Measurements from ENCODE around the gene NEDD9.

The NEDD9 gene

DNA sequence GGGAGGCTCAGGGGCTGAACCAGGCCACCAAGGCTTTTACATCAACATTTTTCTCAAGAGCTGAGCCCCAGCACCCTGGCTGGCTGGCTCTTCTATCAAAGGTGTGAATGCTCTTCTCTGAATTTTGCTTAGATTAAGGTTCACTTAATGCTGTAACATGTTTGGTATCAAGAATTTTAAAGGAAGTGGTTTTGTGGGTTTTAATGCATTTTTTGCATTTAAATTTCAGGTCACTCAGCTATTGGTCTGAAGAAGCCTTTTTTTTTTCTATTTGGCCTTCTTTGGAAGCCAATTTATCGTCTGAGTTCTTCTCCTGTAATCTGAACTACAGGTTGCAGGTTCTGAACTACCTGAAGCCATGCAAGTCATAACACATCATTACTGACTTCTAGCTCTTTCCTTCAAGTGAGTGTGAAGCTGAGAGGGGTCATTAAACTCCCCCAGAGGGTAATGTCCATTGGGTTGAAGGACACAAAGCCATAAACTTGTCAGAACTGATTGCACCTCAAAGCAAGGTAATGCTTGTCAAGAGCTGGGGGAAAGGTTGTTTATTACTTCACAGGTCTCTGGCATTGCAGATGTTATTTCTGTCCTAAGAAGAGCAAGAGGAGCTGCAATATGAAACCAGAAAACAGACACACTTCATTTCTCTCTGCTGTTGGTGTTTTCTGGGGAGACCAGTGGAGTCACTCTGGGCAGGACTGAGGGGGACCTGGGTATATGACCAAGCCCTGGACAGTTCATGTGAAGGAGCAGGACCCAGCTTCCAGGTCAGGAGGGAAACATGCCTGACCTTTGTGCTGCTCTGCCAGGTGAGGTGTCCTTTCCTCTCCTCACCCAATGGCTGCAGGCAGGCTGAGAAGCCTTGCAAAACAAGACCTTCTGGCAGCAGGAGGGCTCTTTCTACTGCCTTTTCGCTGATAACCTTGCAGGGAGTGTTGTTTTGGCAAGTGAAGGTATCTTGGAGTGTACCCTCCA lies 26.1 kb upstream of the NEDD9 start:
- no peak for DNase-seq

DNA sequence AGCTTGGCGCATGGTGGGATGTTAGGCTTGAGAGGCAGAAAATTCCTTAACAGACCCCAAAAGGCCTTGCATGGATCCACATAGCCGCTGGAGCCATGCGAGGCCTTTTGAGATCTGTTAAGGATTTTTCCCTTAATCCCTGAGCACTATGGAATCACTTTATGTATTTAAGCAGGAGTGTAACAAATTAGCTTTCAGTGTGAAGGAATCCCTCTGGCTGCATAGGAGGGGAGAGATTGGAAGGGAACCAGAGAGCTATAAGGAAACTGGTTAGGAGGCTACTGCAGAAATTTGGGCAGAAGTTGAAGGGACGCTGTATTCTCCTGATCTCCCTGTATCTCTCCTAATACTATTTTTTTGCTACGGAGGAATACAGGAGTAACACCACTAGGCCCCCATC lies 23.1 kb upstream of the NEDD9 start:
- DNase-seq, result no peak

DNA sequence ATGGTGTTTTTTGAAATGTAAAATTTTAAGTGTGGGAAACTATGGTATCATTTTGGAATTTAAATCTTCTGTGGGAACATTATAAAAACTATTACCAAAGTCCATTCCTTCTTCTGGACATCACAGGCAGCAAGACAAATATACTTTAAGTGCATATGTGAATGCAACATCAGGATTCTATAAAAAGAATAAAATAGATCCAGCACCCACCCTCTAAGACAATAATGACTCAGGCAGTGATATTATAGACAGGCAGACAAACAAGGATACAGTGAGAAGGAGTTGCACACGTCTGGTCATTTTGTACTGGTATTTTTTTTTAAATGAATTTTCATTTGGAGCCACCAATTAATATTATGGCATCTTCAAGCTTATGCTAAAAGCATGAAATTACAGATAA lies 21.1 kb upstream of the NEDD9 start:
- no peak for DNase-seq

DNA sequence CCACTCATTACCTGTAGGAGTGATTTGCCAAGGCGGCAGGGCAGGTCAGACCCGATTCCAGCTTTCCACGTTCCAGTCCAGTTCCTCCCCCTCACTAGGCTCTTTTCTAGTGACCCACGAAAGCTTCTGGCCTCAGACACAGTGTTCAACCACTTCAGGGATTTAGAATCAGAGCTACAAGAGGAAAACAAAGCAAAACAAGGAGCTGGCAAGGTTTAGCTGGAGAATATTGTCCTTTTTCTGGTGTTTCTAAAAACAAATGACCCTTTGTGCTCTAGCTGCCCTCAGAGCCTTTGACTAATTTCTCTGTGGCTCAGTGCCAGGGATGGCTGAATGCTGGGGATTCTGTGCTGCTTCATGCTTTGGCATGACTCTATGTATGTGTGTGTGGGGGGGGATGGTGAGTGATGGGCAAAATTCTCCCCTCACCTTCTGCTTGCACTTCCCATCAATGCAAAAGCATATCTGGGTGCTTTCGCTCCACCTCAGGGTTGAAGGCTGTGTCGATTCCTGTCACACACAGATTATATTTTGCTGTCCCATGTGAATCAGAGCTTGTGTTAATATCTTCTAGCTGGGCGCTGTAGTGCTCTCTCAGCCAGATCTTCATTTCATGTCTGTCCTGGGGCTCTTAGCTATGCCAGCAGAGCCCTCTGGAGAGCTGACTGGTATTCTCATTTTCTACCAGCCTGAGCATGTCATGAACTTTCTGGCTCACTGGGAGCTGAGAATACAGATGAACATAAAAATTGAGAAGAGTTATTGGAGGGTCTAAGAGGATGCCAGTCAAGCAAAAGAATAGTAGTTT lies 19.3 kb upstream of the NEDD9 start:
- no peak for DNase-seq

DNA sequence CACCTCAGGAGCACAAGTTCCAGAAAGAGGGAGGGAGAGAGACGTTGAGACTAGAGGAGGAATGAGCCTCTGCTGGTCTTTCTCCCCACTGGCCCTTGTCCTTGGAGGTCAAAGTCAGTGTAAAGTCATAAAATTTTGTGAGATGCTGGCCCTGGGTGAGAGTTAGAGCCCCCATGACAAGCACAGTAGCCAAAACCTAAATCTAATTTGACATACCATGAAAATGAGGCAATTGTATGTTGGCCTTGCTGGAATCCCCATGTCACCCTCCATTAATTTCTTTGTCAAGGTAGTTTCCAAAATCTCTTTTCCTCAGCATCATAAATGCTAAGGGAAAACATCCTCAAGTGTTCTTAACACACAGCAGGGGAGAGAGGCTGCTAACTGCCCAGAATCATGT lies 17.6 kb upstream of the NEDD9 start:
- no peak for DNase-seq

DNA sequence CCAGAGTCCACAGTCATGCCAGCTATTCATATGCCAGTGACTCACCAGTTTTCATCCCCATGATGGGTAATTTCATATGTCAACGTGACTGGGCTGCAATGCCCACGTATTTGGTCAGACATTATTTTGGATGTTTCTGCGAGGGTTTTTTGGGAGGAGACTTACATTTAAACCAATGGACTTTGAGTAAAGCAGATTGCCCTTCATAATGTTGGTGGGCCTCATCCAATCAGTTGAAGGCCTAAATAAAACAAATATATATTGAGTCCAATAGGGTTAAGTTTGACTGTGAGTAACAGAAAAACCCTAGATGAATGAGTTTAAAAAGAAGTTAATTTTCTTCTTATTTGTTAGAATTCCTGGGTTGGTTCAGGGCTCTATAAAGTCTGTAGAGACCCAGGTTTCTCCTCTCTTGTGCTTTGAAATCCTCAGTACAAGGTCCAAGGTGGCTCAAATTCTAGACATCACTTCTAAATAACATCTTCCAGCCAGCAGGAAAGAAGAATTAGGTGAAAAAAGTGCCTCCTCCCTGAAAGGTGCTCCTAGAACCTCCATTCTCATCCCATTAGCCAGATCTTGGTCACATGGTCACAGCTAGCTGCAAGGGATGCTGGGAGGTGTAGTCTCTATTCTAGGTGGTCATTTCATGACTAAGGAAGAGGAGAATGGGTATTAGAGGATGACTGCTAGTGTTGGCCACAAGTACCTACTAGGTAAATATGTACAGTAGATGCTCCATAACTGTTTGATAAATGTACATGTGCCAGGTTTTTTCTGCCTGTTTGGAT lies 16.7 kb upstream of the NEDD9 start:
- no peak for DNase-seq

DNA sequence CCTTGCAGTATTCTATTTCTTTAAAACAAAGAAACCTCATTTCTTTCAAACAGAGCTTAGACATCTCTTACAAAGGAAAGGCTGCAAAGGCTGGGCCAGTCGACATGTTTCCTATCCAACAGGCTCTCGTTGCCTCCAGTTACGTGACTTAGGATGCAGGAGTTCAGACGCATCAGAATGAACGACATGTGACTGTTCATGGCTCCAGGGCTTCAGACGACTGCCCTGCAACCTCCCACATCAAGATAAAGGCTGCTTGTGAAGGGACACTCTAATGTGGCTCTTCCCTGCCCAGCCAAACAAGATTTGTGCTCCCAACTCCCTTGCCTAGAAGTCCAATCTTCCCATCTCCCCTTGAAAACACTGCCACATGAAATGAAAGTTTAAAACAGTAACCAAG lies 14.3 kb upstream of the NEDD9 start:
- DNase-seq, result no peak

DNA sequence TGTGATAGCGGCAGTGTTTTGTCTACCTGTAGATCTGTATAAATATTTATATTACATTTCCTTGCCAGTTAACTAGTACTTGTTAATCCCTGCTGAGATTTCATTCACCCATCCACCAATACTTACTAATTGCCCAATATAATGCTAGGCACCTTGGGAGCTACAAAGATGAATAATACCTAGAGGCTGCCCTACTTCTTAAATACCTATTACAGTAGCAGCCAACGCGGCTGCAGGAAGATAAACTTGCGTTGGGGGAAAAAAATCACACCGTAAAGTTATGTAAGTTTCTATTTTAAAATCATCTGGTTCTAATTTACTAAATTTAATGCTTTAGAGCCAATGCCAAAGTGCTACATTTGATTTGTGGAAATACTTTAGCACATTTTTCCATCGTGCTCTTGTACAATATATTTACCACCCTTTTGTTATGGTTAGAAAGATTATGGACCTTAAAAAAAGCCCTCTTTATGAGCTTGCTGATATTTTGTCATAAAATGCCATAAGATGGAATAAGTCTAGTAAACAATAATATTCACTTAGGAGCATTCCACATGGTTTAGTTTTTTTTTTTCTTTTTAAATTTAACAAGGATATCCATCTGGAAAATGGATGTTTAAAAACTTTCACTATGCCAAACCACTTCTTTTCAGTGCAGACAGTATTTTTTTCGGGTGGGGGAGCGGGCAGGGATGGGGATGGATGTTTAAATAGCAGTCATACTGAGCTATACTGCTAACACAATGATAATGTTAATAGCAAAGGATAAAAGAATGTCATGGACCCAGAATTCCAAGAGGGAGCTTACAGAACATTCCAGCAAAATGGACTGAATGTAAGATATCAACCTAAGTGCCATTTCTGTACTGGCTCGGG lies 13.2 kb upstream of the NEDD9 start:
- no peak for DNase-seq

DNA sequence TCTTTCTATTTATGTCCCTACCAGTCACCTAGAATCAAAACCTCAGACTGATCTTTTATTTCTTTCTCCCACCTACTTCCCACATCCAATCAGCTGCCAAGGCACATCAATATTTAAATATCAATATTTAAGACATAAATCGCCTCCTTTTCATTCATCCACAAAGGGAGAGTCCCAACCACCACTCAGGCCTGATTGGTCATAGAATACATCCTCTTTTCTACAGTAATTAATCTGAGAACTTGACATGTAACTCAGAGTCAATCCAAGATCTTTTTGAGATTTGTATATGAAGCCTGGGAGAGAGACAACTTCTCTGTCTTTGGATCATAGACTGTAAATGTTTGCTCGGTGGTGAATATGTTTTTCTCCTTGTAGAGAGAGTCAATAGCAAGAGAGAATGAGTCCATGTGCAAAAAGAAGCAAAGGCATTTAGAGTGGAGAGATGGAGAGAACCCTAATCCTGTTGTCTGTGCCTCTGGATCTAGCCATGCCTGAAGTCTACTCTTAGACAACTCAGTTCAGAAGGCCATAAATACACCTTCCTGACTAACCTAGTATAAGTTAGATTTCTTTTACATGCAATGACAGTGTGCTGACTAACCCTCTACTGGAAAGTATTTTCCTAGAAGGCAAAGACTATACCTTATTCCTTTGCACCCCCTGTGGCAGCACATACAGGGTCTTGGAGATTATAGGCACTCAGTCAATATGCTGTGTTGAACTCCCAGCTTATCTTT lies 12.1 kb upstream of the NEDD9 start:
- DNase-seq, result no peak

DNA sequence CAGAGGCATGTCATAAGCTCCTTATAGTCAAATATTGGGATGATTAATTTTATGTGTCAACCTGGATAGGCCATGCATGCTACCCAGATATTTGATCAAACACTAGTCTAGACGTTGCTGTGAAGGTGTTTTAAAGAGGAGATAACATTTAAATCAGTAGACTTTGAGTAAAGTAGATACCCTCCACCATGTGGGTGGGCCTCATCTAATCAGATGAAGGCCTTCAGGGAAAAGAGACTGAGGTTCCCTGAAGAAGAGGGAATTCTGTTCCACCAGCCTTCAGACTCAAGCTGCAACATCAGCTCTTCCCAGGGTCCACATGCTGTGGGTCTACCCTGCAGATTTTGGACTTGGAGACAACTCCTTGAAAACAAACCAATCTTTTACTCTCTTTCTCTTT lies 11.4 kb upstream of the NEDD9 start:
- DNase-seq, result no peak

DNA sequence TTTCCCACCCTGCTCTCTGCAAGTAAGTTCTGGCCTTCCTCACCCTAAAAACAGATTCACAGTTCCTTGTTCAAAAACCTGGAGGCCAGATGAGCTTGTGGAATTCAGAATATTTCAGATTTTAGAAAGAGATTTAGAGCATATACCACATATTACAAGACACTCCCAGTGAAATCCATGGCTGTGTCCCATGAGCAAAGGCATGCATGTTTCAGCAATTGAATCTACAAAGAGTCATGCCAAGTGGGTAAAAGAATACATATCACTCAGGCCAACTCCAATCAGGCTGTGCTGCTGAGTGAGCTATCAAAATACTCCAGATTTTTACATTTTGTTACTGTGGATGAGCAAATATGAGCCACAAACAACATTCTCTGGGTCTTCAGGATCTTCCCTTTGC lies 10.2 kb upstream of the NEDD9 start:
- no peak for DNase-seq

DNA sequence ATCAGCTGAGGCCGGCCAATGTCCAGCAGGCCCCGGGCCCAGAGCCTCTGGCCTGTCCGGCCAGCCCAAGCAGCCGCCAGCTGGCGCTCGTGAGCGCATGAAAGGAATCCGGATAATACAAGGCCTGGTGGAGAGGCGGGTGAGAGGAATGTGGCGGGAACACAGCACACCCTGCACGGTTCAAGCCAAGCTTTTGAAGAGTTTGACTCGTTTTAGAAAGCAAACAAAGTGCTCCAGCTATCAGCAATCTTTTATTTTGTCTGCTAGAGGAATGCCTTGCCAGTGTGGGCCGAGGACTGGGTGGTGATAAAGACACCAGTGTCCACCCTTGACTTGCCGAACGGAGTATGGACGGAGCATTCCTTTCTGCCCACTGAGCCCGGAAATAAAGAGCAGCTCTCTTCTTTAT lies 9.3 kb upstream of the NEDD9 start:
- DNase-seq, result no peak

DNA sequence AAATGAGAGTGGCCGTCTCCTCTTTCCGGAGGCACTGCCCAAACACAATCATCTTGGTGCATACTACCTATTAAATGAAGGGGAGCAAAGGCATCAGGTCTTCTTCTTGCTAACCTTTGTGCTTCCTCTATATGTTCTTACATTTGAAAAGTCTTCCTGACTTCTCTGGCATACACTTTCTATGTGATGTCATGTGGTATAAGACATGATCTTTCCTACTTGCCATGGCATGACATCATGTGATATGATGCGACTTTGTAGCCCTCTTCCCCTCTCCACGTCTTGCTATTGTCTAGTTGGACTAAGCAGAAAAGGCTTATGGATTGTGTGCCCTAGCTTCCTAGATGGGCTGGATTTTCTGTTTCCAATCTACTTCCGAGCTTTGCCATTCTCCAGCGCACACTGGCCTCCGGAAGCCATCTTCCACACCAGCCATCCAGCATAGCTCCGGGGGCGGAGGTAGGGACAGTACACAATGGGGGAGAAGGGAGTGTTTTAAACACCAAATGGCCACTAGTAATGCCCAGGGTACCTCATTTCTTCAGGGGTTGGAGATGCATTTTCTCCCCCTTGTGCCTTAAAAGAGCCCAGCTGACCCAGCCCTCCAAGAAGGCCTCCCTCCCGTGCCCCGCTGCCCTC lies 8.8 kb upstream of the NEDD9 start:
- no peak for DNase-seq

DNA sequence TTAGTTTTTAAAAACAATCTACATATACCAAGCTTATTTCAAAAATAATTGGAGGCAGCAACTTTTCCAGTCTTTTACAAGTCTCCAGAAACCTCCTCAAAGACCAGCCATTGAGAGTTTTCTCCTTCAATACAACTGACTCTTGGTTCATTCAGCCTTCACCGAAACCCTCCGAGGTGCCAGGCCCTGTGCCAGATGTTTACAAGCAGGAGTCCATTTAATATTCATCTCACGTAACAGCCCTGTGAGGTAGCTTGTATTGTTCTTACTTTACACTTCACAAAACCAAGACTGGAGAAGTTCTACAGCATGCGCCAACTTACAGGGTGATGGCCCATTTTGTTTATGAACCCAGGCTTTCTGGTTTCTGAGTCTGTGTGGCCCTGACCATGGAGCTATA lies 5.5 kb upstream of the NEDD9 start:
- no peak for DNase-seq

DNA sequence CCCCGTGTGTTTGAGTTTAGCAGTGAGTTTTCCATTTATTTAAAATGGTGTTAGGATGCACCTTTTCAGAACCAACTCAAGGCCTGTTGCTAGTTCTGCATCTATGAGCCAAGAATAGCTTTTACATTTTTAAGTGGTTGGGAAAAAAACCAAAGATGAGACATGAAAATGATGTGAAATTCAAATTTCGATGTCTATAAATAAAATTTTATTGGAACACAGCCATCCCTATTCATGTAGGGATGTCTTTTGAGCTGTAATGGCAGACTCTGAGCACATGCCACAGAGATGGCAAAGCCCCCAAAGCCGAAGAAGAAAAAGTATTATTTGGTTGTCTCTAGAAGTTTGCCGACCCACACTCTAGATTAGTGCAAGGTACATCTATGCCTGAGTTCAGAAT lies 5.0 kb upstream of the NEDD9 start:
- DNase-seq, result no peak

DNA sequence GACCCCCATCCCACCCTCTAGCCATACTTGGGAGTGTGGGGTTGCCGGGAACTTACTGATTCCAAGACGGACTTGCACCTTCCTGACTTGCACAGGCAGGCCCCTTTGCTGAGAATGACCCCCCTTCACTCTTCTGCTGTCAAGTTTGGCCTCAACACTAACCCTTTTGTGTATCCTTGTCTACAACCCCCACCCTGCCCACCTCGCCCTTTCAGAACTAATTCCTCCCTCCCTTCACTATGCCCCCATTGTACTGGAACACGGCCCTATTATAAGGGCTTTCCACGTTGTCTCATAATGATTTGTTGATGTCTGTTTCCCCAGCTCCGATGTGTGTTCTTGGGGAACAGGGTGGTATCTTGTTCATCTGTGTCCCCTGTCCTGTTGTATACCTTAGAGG lies 4.4 kb upstream of the NEDD9 start:
- no peak for DNase-seq

DNA sequence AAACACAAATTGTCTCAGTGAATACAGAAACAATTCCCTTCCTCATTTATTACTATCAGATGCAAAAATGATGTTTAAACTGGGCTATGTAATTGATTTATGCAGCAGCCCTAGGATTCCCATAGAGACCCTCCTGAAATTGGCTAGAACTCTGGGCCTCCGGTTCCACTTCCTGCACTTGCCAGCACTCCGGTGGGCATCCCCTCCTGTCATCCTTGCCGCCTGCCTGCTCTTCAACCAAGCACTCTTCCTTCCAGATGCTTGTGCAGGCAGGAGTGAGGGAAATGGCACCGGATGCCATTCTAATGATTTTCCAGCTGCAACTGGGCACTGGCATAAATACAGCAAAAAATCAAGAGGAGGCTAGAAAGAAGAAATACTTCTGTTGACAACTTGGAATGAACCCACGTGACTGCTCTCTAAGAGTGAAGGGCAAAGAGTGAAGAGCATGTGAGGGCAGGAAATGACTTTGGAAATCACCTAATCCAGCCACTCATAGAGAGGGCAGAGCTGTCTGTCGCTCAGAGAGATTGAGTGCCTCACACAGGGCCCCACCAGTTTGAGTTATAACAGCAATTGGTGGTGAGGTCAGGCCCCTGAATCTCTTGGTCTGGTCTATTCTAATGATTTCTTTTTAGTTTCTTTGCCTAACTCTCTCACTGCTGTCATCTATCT lies 3.7 kb upstream of the NEDD9 start:
- DNase-seq, result no peak

DNA sequence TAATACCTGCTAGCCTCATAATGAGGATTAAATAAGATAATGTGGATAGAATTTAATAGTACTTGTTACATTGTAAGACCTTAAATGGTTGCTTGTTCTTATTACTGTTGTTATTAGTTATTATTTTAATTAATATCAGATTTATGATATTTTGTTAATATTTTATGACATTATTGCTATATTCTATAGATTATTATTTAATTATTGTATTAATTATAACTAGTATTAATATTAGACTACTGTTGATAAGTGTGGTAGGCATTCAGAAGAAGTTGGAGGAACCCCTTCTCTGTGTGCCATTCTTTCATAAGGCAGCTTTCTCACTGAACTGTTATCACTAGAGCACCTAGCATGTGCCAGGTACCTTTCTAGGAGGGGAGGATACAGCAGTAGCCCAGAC lies 2.6 kb upstream of the NEDD9 start:
- no peak for DNase-seq

DNA sequence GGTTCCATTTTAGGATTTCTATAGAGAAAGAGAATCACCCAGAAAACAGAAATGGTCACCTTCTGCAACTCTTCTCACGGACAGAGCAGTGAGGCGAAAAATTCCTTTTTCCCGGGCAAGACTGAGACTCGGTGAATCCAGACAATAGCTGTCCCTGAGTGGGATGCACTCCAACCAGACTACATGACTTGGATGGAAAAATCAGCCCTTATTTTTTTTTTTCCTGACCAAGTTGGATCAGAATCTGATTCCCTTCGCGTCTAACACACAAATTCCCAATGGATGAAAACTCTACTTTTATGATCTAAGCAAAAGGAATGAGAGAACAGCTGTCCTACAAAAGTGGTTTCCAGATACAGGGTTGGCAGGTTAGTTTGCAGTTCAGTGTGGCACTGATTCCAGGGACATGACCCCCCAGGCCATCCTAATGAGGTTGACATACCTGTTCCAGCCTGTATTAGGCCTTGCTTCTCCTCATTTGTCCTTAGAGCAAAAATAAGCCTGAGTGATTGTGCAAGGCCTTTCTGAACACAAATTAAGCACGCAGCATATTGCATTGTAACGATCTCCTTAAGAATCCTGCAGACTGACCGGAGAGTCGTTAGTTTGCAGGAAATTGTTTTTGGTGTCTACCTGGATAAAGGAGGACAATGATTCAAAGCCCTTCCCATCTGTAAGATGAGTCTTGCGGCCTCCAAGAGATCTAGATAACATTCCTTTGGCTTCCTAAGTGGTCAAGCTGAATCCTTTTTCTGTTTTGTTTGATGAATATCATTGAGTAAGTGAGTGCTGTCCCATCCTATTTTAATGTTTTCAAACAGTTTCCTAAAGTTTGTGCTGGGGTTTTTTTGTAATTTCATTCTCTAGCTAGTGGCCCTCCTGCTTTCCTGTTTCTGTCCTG lies 1.5 kb upstream of the NEDD9 start:
- DNase-seq, result no peak
